Naive thymus-derived CD4-positive, alpha-beta T cell (primary cell): ENCODE data around the gene POLN. TPM values are rescaled to one million over a fixed set of nuclear protein-coding genes. Genes with fewer than 3 reads are reported as not detected.

Experiments
- ATAC-seq: fragments of 150-1000 bp; cut with Tn5 transposase; 2 replicates; pipeline ENCODE4 v1.10.0; 2021; ENCODE audit warnings: mild to moderate bottlenecking, moderate library complexity
- CTCF ChIA-PET: fragments of 350-600 bp; sonication (Branson Sonifier 250); formaldehyde crosslinking; loops from one replicate; lab custom pipeline; 2021; ENCODE audit warnings: antibody characterized with exemption; lab: Charles Lee
- POLR2A ChIA-PET: fragments of 350-600 bp; sonication (Branson Sonifier 250); formaldehyde crosslinking; loops from one replicate; lab custom pipeline; 2021; ENCODE audit warnings: antibody characterized with exemption, inconsistent platforms; lab: Charles Lee
- DNase-seq, 9 donors: peaks; one replicate each; pipeline versions ENCODE4 v3.0.0 to v3.0.0-alpha.2; 2020 to 2022; ENCODE audit warnings: mixed read lengths in 1 of 9
- H3K27ac ChIP-seq: one replicate; pipeline ENCODE4 v1.7.0; 2013; ENCODE audit warnings: mild to moderate bottlenecking, low read depth, low read length, moderate library complexity
- H3K27me3 ChIP-seq, 2 donors: one replicate each; pipeline ENCODE4 v1.7.0; 2013; ENCODE audit warnings: low read length in 2 of 2, mild to moderate bottlenecking in 2 of 2, moderate library complexity in 2 of 2; ENCODE audit not compliant: control insufficient read depth in 2 of 2, insufficient read depth in 2 of 2
- H3K36me3 ChIP-seq, 3 experiments: 1 replicate in 2 of 3; 2 replicates in 1 of 3; pipeline ENCODE4 v1.7.0; 2013; ENCODE audit warnings: low read length in 3 of 3, mild to moderate bottlenecking in 3 of 3, moderate library complexity in 1 of 3; ENCODE audit not compliant: insufficient read depth in 3 of 3, control insufficient read depth in 2 of 3
- H3K4me1 ChIP-seq, 2 donors: one replicate each; pipeline ENCODE4 v1.7.0; 2013; ENCODE audit warnings: low read length in 2 of 2, mild to moderate bottlenecking in 2 of 2, moderate library complexity in 1 of 2; ENCODE audit not compliant: control insufficient read depth in 2 of 2, insufficient read depth in 2 of 2
- H3K4me3 ChIP-seq: 2 replicates; pipeline ENCODE4 v1.7.0; 2013; ENCODE audit warnings: mild to moderate bottlenecking, low read length
- H3K9me3 ChIP-seq, 3 experiments: 1 replicate in 2 of 3; 2 replicates in 1 of 3; pipeline ENCODE4 v1.7.0; 2013; ENCODE audit warnings: low read length in 3 of 3; ENCODE audit not compliant: control insufficient read depth in 2 of 3
- H3K27ac Mint-ChIP-seq, 9 donors: one replicate each; pipeline ENCODE4 v1.8.0; 2020 to 2022; ENCODE audit warnings: mixed read lengths in 9 of 9, mild to moderate bottlenecking in 8 of 9, moderate library complexity in 5 of 9, inconsistent platforms in 2 of 9
- H3K27me3 Mint-ChIP-seq, 5 donors: one replicate each; pipeline ENCODE4 v1.8.0; 2021 to 2022; ENCODE audit warnings: mixed read lengths in 5 of 5, mild to moderate bottlenecking in 1 of 5
- H3K36me3 Mint-ChIP-seq, 5 donors: one replicate each; pipeline ENCODE4 v1.8.0; 2020 to 2022; ENCODE audit warnings: mixed read lengths in 5 of 5, mild to moderate bottlenecking in 3 of 5, inconsistent platforms in 1 of 5
- H3K4me1 Mint-ChIP-seq, 7 donors: one replicate each; pipeline ENCODE4 v1.8.0; 2020 to 2022; ENCODE audit warnings: mixed read lengths in 7 of 7, mild to moderate bottlenecking in 3 of 7, inconsistent platforms in 1 of 7
- H3K4me3 Mint-ChIP-seq, 10 donors: one replicate each; pipeline ENCODE4 v1.8.0; 2020 to 2022; ENCODE audit warnings: mild to moderate bottlenecking in 10 of 10, mixed read lengths in 10 of 10, moderate library complexity in 6 of 10, inconsistent platforms in 2 of 10
- H3K9me3 Mint-ChIP-seq, 11 donors: one replicate each; pipeline ENCODE4 v1.8.0; 2020 to 2022; ENCODE audit warnings: mixed read lengths in 11 of 11, mild to moderate bottlenecking in 4 of 11, inconsistent platforms in 1 of 11, moderate library complexity in 1 of 11
- intact Hi-C, 2 donors: fragments of 100-400 bp; cut with micrococcal nuclease; formaldehyde crosslinking; loops; one replicate each; pipeline ENCODE4 v1.15.1; 2023
- polyA plus RNA-seq, 2 donors: library from polyadenylated mRNA; unstranded; fragments of 300-500 nt; fragmentation: Illumina TruSeq; gene quantifications; one replicate each; pipeline ENCODE4 v1.2.3, GENCODE V29; 2021
- total RNA-seq, 6 experiments: library from RNA in 5 of 6; stranded (reverse) in 5 of 6; gene quantifications; 1 replicate in 5 of 6; 2 replicates in 1 of 6; pipeline ENCODE4 v1.2.3 and lab custom pipeline; 2021 to 2026

POLN gene
- total and polyA plus RNA-seq, 7 experiments from 2014 or later: 0.17 to 5.4 (median 2.9) TPM

DNA sequence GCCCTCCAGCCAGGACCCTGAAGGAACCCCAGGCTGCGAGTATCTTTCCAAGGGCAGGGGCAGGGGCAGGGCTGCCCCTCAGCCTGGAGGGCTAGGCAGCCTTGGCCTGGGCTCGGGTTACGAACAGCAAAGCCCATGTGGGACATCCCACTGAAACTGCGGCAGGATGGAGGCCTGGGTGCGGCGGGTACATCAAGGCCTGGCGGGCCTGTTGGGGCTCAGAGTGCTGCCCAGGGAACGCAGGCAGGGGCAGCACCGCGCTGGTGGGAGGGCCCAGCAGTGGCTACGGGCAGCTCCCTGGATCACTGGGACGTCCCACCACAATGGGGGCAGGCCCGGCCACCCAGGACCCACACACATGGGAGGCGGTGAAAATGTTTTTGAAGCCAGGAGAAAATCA, 171.9 kb downstream of the POLN start:
- peaks cover 0 to 2% (median 0%) of the 10 kb centered on the region in 11 donors for H3K9me3 Mint-ChIP-seq
- H3K27me3 Mint-ChIP-seq: no peaks in the 10 kb centered on the region
- H3K27ac Mint-ChIP-seq: no peak overlapping the region
- peaks cover 0 to 2% (median 0%) of the 10 kb centered on the region in 7 donors for H3K4me1 Mint-ChIP-seq
- ATAC-seq (no peak), DNase-seq (no peak)
- no peaks in the 10 kb centered on the region for H3K36me3 Mint-ChIP-seq
- no peak overlapping the region for H3K27ac ChIP-seq
- no peaks in the 10 kb centered on the region for H3K27me3 ChIP-seq
- no peak overlapping the region for H3K4me3 ChIP-seq
- H3K4me3 Mint-ChIP-seq: no peak overlapping the region
- intact Hi-C loops: no loop called here
- ChIA-PET CTCF (no interaction called here), POLR2A (no interaction called here)
- no peaks in the 10 kb centered on the region for H3K4me1 ChIP-seq
- H3K36me3 ChIP-seq: no peaks in the 10 kb centered on the region
- H3K9me3 ChIP-seq: no peaks in the 10 kb centered on the region

DNA sequence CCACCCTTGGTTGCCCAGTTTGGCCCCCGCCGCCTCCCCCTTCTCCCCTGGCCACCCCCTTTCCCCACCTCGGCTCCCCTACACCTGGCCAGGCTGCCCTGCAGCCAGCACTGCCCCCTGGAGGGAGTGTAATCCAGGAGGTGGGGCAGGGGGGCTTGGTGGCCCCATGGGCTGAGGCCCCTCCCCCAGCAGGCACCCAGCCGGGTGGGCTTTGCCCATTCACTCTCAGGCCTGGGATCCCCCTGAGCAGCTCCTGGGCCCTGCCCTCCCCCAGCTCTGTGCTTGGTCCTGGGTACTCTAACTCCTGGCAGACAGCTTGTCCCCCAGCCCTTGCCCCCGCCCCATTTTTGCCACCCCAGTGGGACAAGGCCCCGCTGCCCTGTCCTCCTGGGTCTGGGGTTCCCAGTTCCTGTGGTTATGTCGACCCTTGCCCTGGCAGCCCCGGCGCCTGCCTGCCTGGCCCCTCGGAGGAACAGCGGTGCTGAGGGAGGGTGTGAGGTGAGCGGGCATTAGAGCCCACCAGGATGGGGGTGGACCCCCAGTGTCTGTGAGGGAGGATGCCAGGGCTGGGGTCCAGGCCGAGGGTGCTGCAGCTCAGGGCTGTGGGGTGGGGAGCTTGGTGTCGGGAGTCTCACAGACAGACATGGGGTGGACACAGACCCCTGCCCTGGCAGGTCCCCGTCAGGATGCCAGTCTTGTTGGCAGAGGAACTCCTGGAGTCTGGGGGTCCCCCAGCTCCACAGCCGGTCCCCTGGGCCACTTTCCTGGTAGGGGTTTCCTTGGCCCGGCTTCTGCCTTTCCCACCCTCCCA, 172.6 kb downstream of the POLN start:
- no peak overlapping the region for H3K4me3 ChIP-seq
- Mint-ChIP-seq H3K27ac (no peak overlapping the region), H3K27me3 (no peaks in the 10 kb centered on the region), H3K36me3 (no peaks in the 10 kb centered on the region), H3K9me3 (peaks cover 0 to 2% (median 0%) of the 10 kb centered on the region in 11 donors), H3K4me3 (no peak overlapping the region), H3K4me1 (peaks cover 0 to 2% (median 0%) of the 10 kb centered on the region in 7 donors)
- H3K27me3 ChIP-seq: no peaks in the 10 kb centered on the region
- H3K4me1 ChIP-seq: no peaks in the 10 kb centered on the region
- CTCF ChIA-PET: no interaction called here
- no peaks in the 10 kb centered on the region for H3K9me3 ChIP-seq
- DNase-seq (no peak), ATAC-seq (no peak)
- no peak overlapping the region for H3K27ac ChIP-seq
- H3K36me3 ChIP-seq: no peaks in the 10 kb centered on the region
- intact Hi-C loops: no loop called here
- POLR2A ChIA-PET: interaction anchor here (0.7 kb wide), 1 partner anchor 722 kb away, joined by 3 read pairs; the partner anchor contains the start of gene UVSSA

DNA sequence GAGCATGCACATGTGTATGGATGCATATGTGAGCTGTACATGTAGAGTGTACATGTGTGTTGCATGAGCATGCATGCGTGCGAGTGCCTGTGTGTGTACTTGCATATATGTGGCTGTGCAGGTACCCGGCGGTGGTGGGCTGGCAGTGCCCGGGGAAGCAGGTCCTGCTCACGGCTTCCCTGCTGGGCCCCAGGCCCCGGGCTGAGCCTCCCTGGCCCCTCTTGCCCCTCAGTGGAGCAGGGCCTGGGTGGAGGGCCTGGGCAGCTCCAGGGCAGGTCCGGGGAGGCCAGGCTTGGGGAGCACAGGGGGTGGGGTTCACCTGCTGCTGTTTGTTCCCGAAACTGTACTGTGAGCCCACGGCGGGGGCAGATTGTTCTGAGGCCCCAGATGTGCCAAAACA, 173.4 kb downstream of the POLN start:
- Histone ChIP-seq H3K36me3 (no peaks in the 10 kb centered on the region), H3K27ac (no peak overlapping the region), H3K27me3 (no peaks in the 10 kb centered on the region), H3K4me3 (no peak overlapping the region), H3K9me3 (no peaks in the 10 kb centered on the region), H3K4me1 (no peaks in the 10 kb centered on the region)
- intact Hi-C loops: no loop called here
- Mint-ChIP-seq H3K9me3 (peaks cover 0 to 2% (median 0%) of the 10 kb centered on the region in 11 donors), H3K4me1 (peaks cover 0 to 2% (median 0%) of the 10 kb centered on the region in 7 donors), H3K4me3 (no peak overlapping the region), H3K27me3 (no peaks in the 10 kb centered on the region), H3K36me3 (no peaks in the 10 kb centered on the region), H3K27ac (peak overlapping the region in 1 of 9 donors; percentile 23)
- DNase-seq: no peak
- no peak for ATAC-seq
- POLR2A ChIA-PET: no interaction called here
- CTCF ChIA-PET: no interaction called here

DNA sequence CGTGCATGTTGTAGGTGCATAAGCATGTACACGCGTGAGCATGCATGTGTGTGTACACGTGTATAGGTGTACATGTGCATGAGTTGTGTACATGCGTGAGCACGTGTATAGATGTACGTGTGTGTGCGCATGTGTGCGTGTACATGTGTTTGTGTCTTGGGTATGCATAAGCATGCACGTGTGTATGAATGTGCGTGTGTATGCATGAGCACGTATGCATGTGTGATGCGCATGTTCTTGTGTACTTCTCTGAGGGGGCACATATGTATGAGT, 173.8 kb downstream of the POLN start:
- POLR2A ChIA-PET: no interaction called here
- H3K4me3 Mint-ChIP-seq: no peak overlapping the region
- peaks cover 0 to 2% (median 0%) of the 10 kb centered on the region in 11 donors for H3K9me3 Mint-ChIP-seq
- H3K27me3 Mint-ChIP-seq: no peaks in the 10 kb centered on the region
- H3K36me3 Mint-ChIP-seq: no peaks in the 10 kb centered on the region
- CTCF ChIA-PET: no interaction called here
- no peak overlapping the region for H3K27ac ChIP-seq
- H3K27me3 ChIP-seq: no peaks in the 10 kb centered on the region
- H3K36me3 ChIP-seq: no peaks in the 10 kb centered on the region
- H3K4me1 Mint-ChIP-seq: peaks cover 0 to 2% (median 0%) of the 10 kb centered on the region in 7 donors
- no peaks in the 10 kb centered on the region for H3K9me3 ChIP-seq
- intact Hi-C loops: no loop called here
- no peak overlapping the region for H3K4me3 ChIP-seq
- DNase-seq: no peak
- no peak for ATAC-seq
- H3K4me1 ChIP-seq: no peaks in the 10 kb centered on the region
- H3K27ac Mint-ChIP-seq: peak overlapping the region in 1 of 9 donors; percentile 23

DNA sequence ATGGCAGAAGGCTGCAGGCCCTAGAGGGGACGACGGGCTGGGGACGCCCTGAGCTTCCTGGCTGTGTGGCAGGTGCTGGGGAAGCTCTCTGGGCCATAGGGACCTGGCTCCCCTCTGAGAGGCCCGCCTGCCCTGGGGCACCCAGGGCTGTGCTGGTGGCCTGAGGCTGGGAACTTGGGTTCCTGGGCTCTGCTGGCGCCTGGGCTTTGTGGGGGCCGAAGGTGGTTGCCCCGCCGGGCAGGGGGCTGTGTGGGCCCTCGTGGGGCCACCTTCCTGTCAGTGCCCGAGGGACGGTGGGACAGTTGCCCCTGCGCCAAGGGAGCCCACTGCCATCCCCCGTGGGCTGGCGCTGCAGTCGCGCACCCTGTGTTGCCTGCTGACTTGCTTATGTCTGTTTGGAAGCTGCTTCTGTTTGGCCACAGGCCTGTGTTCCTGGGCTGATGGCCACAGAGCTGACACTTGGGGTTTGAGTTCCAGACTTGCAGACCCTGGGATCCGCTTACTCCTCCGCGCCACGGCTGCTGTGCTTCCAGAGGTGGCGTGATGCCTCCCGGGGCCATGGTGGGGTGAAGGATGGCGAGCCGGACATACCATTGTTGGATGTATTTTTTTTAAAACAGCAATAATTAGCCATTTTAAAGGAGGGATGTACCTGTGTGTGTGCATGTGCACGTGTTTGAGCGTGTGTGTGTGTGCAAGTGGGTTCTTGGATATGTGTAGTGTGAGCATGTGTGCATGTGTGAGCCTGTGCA, 174.3 kb downstream of the POLN start:
- H3K4me1 Mint-ChIP-seq: peaks cover 0 to 2% (median 0%) of the 10 kb centered on the region in 7 donors
- no peak overlapping the region for H3K4me3 Mint-ChIP-seq
- peaks cover 0 to 2% (median 0%) of the 10 kb centered on the region in 11 donors for H3K9me3 Mint-ChIP-seq
- CTCF ChIA-PET: no interaction called here
- POLR2A ChIA-PET: no interaction called here
- ATAC-seq (no peak), DNase-seq (no peak)
- Histone ChIP-seq H3K9me3 (no peaks in the 10 kb centered on the region), H3K27ac (no peak overlapping the region), H3K27me3 (no peaks in the 10 kb centered on the region), H3K4me3 (no peak overlapping the region), H3K4me1 (no peaks in the 10 kb centered on the region), H3K36me3 (no peaks in the 10 kb centered on the region)
- no peak overlapping the region for H3K27ac Mint-ChIP-seq
- intact Hi-C loops: no loop called here
- no peaks in the 10 kb centered on the region for H3K27me3 Mint-ChIP-seq
- no peaks in the 10 kb centered on the region for H3K36me3 Mint-ChIP-seq

DNA sequence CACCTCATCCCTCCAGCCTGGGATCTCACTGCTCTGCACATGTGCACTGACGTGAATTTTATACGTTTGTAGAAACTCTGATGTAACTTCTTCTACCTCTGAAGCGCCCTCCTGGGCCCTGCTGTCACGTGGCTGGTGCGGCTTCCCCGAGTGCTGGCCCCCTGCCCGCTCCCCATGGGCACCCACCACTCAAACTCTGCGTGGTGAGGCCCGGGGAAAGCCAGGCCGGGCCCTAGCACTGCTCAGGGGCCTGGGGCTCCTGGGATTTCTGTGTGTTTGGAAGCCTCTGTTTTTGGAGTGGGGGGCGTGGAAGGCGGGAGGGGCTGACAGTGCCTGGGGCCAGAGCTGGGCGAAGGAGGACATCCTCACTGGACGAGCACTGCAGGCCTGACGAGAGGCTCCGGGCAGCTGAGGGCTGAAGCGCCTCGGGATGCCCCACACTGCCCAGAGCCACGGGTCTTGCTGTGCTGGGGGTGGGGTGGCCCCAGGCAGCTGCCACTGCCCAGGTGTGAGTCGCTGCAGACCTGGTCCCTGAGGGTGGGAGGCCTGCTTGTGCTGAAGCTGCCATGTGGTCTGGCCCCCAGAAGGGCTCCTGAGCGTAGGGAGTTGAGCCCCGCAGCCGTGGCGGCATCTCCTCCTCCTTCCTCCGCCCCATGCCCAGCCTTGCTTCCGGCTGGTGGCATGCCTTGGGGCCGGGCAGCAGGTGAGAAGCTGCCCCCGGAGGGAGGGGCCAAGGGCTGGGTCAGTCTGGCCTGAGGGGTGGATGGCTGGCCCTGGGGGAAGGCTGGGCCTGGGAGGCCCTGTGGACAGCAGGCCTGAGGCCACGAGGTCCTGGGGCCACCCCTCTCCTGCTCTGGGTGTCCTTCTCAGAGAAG, 175.1 kb downstream of the POLN start:
- Mint-ChIP-seq H3K36me3 (no peaks in the 10 kb centered on the region), H3K4me3 (no peak overlapping the region), H3K9me3 (peaks cover 0 to 2% (median 0%) of the 10 kb centered on the region in 11 donors), H3K4me1 (peaks cover 0 to 2% (median 0%) of the 10 kb centered on the region in 7 donors), H3K27ac (no peak overlapping the region), H3K27me3 (peaks cover 0 to 5% (median 0%) of the 10 kb centered on the region in 5 donors)
- H3K27ac ChIP-seq: no peak overlapping the region
- no peaks in the 10 kb centered on the region for H3K36me3 ChIP-seq
- ChIA-PET POLR2A (no interaction called here), CTCF (no interaction called here)
- H3K27me3 ChIP-seq: no peaks in the 10 kb centered on the region
- H3K4me3 ChIP-seq: no peak overlapping the region
- no peaks in the 10 kb centered on the region for H3K9me3 ChIP-seq
- intact Hi-C loops: no loop called here
- no peaks in the 10 kb centered on the region for H3K4me1 ChIP-seq
- no peak for ATAC-seq
- no peak for DNase-seq
